PC-9 (cell line): ENCODE results near the gene PGD. TPM values are rescaled to one million over a fixed set of nuclear protein-coding genes. Genes with fewer than 3 reads are reported as not detected.

Source experiments
- Bru-seq: library from RNA; stranded (reverse); fragments of 400-500 nt; gene quantifications from one replicate; lab custom pipeline; 2021; lab: Mats Ljungman, UMichigan
- BruChase-seq, 2 experiments: library from RNA; stranded (reverse); fragments of 400-500 nt; gene quantifications; one replicate each; lab custom pipeline; 2021; lab: Mats Ljungman, UMichigan
- BruUV-seq: library from RNA; stranded (reverse); fragments of 400-500 nt; replicated peaks from 2 replicates; lab custom pipeline; 2021; lab: Mats Ljungman, UMichigan
- CTCF ChIA-PET: fragments of 300-600 bp; sonication (Branson Sonifier 250); formaldehyde crosslinking; loops from one replicate; lab custom pipeline; 2022; ENCODE audit warnings: antibody characterized with exemption; lab: Charles Lee
- POLR2A ChIA-PET: fragments of 300-600 bp; sonication (Branson Sonifier 250); formaldehyde crosslinking; loops from one replicate; lab custom pipeline; 2022; ENCODE audit warnings: antibody characterized with exemption; ENCODE audit not compliant: unreplicated experiment; lab: Charles Lee
- DNase-seq, 2 experiments: peaks; one replicate each; pipeline versions ENCODE4 v3.0.0 to v3.0.0-alpha.2; 2015 to 2022; ENCODE audit warnings: mixed read lengths in 1 of 2
- H2AFZ ChIP-seq: fragments of 200-600 bp; sonication (generic); 2 replicates; pipeline ENCODE4 v1.8.1; 2017; ENCODE audit warnings: antibody characterized with exemption
- H3F3A ChIP-seq: fragments of 200-600 bp; sonication (generic); 2 replicates; pipeline ENCODE4 v1.8.1; 2017; ENCODE audit warnings: antibody characterized with exemption, mild to moderate bottlenecking, low read depth; ENCODE audit not compliant: insufficient read depth
- H3K27ac ChIP-seq: fragments of 200-600 bp; sonication (generic); 2 replicates; pipeline ENCODE4 v1.6.1; 2016; ENCODE audit warnings: mixed run types
- H3K27me3 ChIP-seq: fragments of 200-600 bp; sonication (generic); 2 replicates; pipeline ENCODE4 v1.6.1; 2016; ENCODE audit warnings: low read depth, mixed run types; ENCODE audit not compliant: insufficient read depth
- H3K36me3 ChIP-seq: fragments of 200-600 bp; sonication (generic); 2 replicates; pipeline ENCODE4 v1.6.1; 2016; ENCODE audit warnings: low read depth, mixed run types
- H3K4me1 ChIP-seq: fragments of 200-600 bp; sonication (generic); replicated peaks from 2 replicates; pipeline ENCODE4 v1.6.1; 2016; ENCODE audit warnings: mixed run types; ENCODE audit not compliant: insufficient read depth
- H3K4me2 ChIP-seq: fragments of 200-600 bp; sonication (generic); 2 replicates; pipeline ENCODE4 v1.6.1; 2017; ENCODE audit warnings: mixed run types
- H3K4me3 ChIP-seq: fragments of 200-600 bp; sonication (generic); 2 replicates; pipeline ENCODE4 v1.6.1; 2016; ENCODE audit warnings: mixed run types
- H3K79me2 ChIP-seq: fragments of 200-600 bp; sonication (generic); 2 replicates; pipeline ENCODE4 v1.6.1; 2017; ENCODE audit warnings: low read depth, mixed run types
- H3K9me2 ChIP-seq: fragments of 200-600 bp; sonication (generic); 2 replicates; pipeline ENCODE4 v1.8.1; 2017; ENCODE audit warnings: mild to moderate bottlenecking; ENCODE audit not compliant: insufficient read depth
- H3K9me3 ChIP-seq: fragments of 200-600 bp; sonication (generic); 2 replicates; pipeline ENCODE4 v1.8.1; 2016; ENCODE audit warnings: low read depth; ENCODE audit not compliant: insufficient read depth
- H4K20me1 ChIP-seq: fragments of 200-600 bp; sonication (generic); 2 replicates; pipeline ENCODE4 v1.8.1; 2017; ENCODE audit not compliant: insufficient read depth
- CTCF ChIP-seq: fragments of 200-600 bp; sonication (generic); conservative IDR thresholded peaks from 2 replicates; pipeline ENCODE4 v1.6.1; 2017; ENCODE audit warnings: mixed run types, antibody characterized with exemption, mild to moderate bottlenecking, moderate library complexity
- EZH2 ChIP-seq: fragments of 200-600 bp; sonication (generic); IDR thresholded peaks from 2 replicates; pipeline ENCODE4 v1.8.0; 2017; ENCODE audit warnings: antibody characterized with exemption, low read depth
- intact Hi-C: fragments of 100-400 bp; cut with micrococcal nuclease; formaldehyde crosslinking; loops from one replicate; pipeline ENCODE4 v1.10.0; 2022; ENCODE audit not compliant: unreplicated experiment
- long read RNA-seq: library from polyadenylated mRNA; stranded (forward); transcript quantifications from one replicate; pipeline ENCODE4 v2.0.0, GENCODE V29; 2022
- total RNA-seq: library from RNA; stranded (reverse); gene quantifications from 2 replicates; pipeline ENCODE4 v1.2.3, GENCODE V29; 2021

Gene PGD
- total RNA-seq = 526 and 559 TPM in 2 replicates
- Bru-seq, nascent RNA = percentile 96 among the genes with signal in this experiment
- percentile 96 among the genes with signal in this experiment for BruChase-seq, experiment 1, labeled RNA remaining after a 2-hour chase
- BruChase-seq, experiment 2, labeled RNA remaining after a 6-hour chase = percentile 98 among the genes with signal in this experiment
- long read RNA-seq, transcript PGD-201 (13 exons, 1,885 nt) = major isoform, 625 of 770 reads
- long read RNA-seq, partial matches to known transcripts = 118 of 770 reads
- long read RNA-seq, other reads (novel, unspliced or antisense) = 26 of 770 reads

GRCh38 chr1:10398734-10399443 is at the start of gene PGD:
TSS of gene PGD (plus strand) at chr1:10399064. CDS start at chr1:10399118, 54 bp downstream.
- H3K79me2 ChIP-seq = peaks cover 68% of the 10 kb centered on the region
- TF ChIP-seq EZH2 = no peak
- TF ChIP-seq CTCF = no peak
- ChIA-PET CTCF (interaction anchor here (0.6 kb wide), 1 partner anchor 1693 kb away, joined by 16 read pairs; no protein-coding TSS in a partner anchor), POLR2A (interaction anchor here (0.5 to 0.8 kb wide), 7 partner anchors 11 to 1338 kb away, joined by 3 to 8 read pairs (median 4); no protein-coding TSS in a partner anchor)
- intact Hi-C loops = loop anchor here (1.0 kb wide), 3 partner anchors 11 to 21 kb away; no protein-coding TSS in a partner anchor
- H3K4me2 ChIP-seq = peak within 1 kb of the TSS; percentile 94
- H4K20me1 ChIP-seq = peaks cover 6% of the 10 kb centered on the region; the same call in 1 of the 2 replicates
- H3K27ac ChIP-seq = peak within 1 kb of the TSS; percentile 89
- peaks cover 13% of the 10 kb centered on the region; the same call in 1 of the 2 replicates for H3F3A ChIP-seq
- no peaks in the 10 kb centered on the region for H3K27me3 ChIP-seq
- H3K36me3 ChIP-seq = peaks cover 33% of the 10 kb centered on the region
- peak within 1 kb of the TSS; percentile 94 for H3K4me3 ChIP-seq
- no TSS peak for BruUV-seq
- no peaks in the 10 kb centered on the region for H3K9me3 ChIP-seq
- no peaks in the 10 kb centered on the region for H3K9me2 ChIP-seq
- H2AFZ ChIP-seq = peak within 1 kb of the TSS; percentile 86
- H3K4me1 ChIP-seq = peaks cover 25% of the 10 kb centered on the region
- peak; percentile 88 to 98 for DNase-seq

GRCh38 chr1:10353282-10353681 is 45.6 kb upstream of the PGD start:
- ChIA-PET CTCF (no interaction called here), POLR2A (interaction anchor here (0.7 kb wide), 1 partner anchor 116 kb away, joined by 5 read pairs; no protein-coding TSS in a partner anchor)
- Histone ChIP-seq H3K4me1 (no peaks in the 10 kb centered on the region), H3K4me2 (no peak overlapping the region), H3K27me3 (no peaks in the 10 kb centered on the region), H3K4me3 (no peak overlapping the region), H3F3A (no peaks in the 10 kb centered on the region), H4K20me1 (no peaks in the 10 kb centered on the region), H3K36me3 (no peaks in the 10 kb centered on the region), H3K27ac (no peak overlapping the region), H3K9me3 (no peaks in the 10 kb centered on the region), H3K79me2 (no peaks in the 10 kb centered on the region), H3K9me2 (no peaks in the 10 kb centered on the region), H2AFZ (no peak overlapping the region)
- BruUV-seq = no TSS peak
- no peak for TF ChIP-seq CTCF
- no peak for TF ChIP-seq EZH2
- no peak for DNase-seq
- intact Hi-C loops = no loop called here

DNA sequence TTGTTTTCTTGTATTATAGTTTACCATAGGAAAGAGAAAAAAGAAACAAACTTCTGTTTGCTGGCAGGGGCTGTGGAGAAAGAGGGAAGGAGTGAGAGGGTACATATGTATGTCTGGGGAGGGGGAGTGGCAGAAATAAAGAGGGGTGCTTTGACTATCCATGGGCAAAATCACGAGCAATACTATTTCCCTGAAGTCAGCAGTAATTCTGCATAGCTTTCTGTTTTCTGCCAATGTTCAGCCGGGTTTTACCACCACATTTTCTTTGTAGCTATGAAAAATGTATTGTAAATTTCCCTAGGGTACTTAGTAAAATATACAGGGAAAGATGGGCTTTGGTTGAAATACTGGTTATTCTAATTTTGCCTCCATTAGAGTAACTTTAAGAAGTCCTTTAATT is 45.2 kb upstream of the PGD start:
- BruUV-seq = no TSS peak
- Histone ChIP-seq H3K27ac (no peak overlapping the region), H3K4me3 (no peak overlapping the region), H4K20me1 (no peaks in the 10 kb centered on the region), H3K9me2 (no peaks in the 10 kb centered on the region), H3K27me3 (no peaks in the 10 kb centered on the region), H3K79me2 (no peaks in the 10 kb centered on the region), H2AFZ (no peak overlapping the region), H3F3A (no peaks in the 10 kb centered on the region), H3K4me2 (no peak overlapping the region), H3K36me3 (no peaks in the 10 kb centered on the region), H3K9me3 (no peaks in the 10 kb centered on the region), H3K4me1 (no peaks in the 10 kb centered on the region)
- CTCF ChIA-PET = no interaction called here
- DNase-seq = no peak
- intact Hi-C loops = no loop called here
- TF ChIP-seq CTCF = no peak
- no peak for TF ChIP-seq EZH2
- POLR2A ChIA-PET = interaction anchor here (0.6 to 0.7 kb wide), 3 partner anchors 116 to 154 kb away, joined by 3 to 5 read pairs (median 4); no protein-coding TSS in a partner anchor
